IPS-18a (cell line): ENCODE results near the gene TMEM17.
"Not testable (repeated sequence)": the region's sequence is repeated elsewhere in the genome, so short reads cannot be mapped to it uniquely, and the experiment has no call there.

Experiments used
- H3K27ac ChIP-seq: one replicate; pipeline ENCODE4 v1.5.1; 2013; ENCODE audit warnings: low read length
- H3K27me3 ChIP-seq: one replicate; pipeline ENCODE4 v1.6.1; 2013; ENCODE audit warnings: mild to moderate bottlenecking, low read length; ENCODE audit not compliant: control insufficient read depth, insufficient read depth
- H3K36me3 ChIP-seq: one replicate; pipeline ENCODE4 v1.6.1; 2013; ENCODE audit warnings: low read depth, low read length; ENCODE audit not compliant: control insufficient read depth
- H3K4me1 ChIP-seq: one replicate; pipeline ENCODE4 v1.6.1; 2013; ENCODE audit warnings: low read depth, low read length; ENCODE audit not compliant: control insufficient read depth
- H3K4me3 ChIP-seq: one replicate; pipeline ENCODE4 v1.5.1; 2013; ENCODE audit warnings: low read length
- H3K9ac ChIP-seq: one replicate; pipeline ENCODE4 v1.6.1; 2013; ENCODE audit warnings: mild to moderate bottlenecking, low read length, moderate library complexity
- H3K9me3 ChIP-seq: one replicate; pipeline ENCODE4 v1.6.1; 2013; ENCODE audit warnings: low read depth, low read length; ENCODE audit not compliant: control insufficient read depth

Gene TMEM17

DNA sequence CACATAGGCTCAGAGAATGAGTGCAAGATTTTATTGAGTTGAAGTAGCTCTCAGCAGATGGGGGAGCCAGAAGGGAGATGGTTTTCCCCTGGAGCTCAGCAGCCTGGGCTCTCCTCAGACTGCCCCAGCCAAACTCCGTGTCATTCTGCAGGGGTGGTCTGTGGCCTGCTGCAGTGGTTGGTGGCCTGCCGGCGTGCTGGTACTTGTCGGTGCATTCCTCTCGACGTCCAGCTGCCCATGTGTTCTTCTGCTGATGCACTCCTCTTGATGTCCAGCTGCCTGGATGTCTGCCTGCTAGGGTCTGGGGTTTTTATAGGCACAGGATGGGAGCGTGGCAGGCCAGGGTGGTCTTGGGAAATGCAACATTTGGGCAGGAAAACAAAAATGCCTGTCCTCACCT lies 25.6 kb upstream of the TMEM17 start:
- H3K27ac ChIP-seq = no peak overlapping the region
- H3K9me3 ChIP-seq = peaks cover 4% of the 10 kb centered on the region
- no peak overlapping the region for H3K4me3 ChIP-seq
- H3K9ac ChIP-seq = no peak overlapping the region
- H3K4me1 ChIP-seq = peaks cover 9% of the 10 kb centered on the region
- H3K36me3 ChIP-seq = no peaks in the 10 kb centered on the region
- H3K27me3 ChIP-seq = no peaks in the 10 kb centered on the region

DNA sequence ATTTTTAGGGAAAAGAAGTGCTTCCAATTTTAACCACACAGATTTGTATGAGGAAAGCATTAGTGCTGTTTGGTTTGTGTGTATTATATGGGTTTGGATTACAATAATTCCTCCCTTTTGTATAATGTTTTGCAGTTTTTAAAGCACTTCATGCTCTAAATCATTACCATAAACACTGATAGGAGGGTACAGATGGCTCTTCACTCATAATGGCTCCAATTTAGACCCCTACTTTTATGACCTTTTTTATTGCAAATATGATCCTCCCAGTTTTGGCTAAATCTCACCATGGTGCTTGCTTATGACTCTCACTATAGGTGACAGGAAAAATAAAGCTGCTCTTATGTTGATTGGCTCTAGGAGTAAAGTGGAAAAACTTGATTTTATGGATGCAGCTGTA lies 23.8 kb upstream of the TMEM17 start:
- Histone ChIP-seq H3K4me1 (peaks cover 16% of the 10 kb centered on the region), H3K27me3 (no peaks in the 10 kb centered on the region), H3K4me3 (no peak overlapping the region), H3K27ac (no peak overlapping the region), H3K9me3 (peaks cover 4% of the 10 kb centered on the region), H3K9ac (no peak overlapping the region), H3K36me3 (no peaks in the 10 kb centered on the region)

- Histone ChIP-seq H3K9me3 (no peaks in the 10 kb centered on the region), H3K27ac (no peak overlapping the region), H3K9ac (no peak overlapping the region)
Measured at GRCh38 chr2:62527478-62528210, 21.6 kb upstream of the TMEM17 start.

DNA sequence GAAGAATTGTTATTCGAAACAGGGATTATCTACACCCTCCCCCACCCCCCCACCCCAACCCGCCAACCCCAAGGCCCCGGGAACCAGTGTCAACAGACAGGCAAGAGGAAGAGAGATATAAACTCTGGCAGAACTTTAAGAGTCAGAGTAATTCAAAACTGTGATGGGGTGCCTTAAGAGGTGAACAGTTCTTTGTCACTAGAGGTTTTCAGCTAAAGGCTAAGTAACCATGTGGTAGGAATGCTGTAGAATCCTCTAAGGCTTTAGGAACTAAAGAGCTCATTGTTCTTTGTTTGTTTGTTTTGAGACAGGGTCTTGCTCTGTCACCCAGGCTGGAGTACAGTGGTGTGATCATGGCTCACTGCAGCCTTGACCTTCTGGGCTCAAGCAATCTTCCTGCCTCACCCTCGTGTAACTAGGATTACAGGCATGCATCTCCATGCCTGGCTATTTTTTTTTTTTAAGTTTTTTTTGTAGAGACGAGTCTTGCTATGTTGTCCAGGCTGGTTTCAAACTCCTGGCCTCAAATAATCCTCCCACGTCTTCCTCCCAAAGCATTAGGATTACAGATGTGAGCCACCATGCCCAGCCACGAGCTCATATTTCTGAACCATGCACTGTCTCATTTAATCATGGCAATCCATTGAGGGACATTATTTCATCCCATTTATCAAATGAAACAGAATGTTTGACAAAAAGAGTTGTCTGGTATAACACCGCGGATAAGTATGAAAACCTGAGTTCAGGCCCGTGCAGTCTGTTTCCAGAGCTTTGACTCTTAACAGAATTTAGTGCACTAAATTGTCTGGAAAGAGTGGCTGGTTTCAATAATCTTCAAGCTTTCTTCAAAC lies 20.8 kb upstream of the TMEM17 start:
- Histone ChIP-seq H3K27ac (no peak overlapping the region), H3K4me3 (no peak overlapping the region), H3K9me3 (no peaks in the 10 kb centered on the region), H3K4me1 (peaks cover 16% of the 10 kb centered on the region), H3K9ac (no peak overlapping the region), H3K36me3 (no peaks in the 10 kb centered on the region), H3K27me3 (no peaks in the 10 kb centered on the region)

More at GRCh38 chr2:62527478-62528210, 21.6 kb upstream of the TMEM17 start:
- no peaks in the 10 kb centered on the region for H3K27me3 ChIP-seq
- H3K4me1 ChIP-seq = peaks cover 16% of the 10 kb centered on the region
- no peaks in the 10 kb centered on the region for H3K36me3 ChIP-seq
- no peak overlapping the region for H3K4me3 ChIP-seq

GRCh38 chr2:62525549-62526269 lies 19.7 kb upstream of the TMEM17 start:
- Histone ChIP-seq H3K9ac (no peak overlapping the region), H3K27ac (peak overlapping the region; percentile 50)

DNA sequence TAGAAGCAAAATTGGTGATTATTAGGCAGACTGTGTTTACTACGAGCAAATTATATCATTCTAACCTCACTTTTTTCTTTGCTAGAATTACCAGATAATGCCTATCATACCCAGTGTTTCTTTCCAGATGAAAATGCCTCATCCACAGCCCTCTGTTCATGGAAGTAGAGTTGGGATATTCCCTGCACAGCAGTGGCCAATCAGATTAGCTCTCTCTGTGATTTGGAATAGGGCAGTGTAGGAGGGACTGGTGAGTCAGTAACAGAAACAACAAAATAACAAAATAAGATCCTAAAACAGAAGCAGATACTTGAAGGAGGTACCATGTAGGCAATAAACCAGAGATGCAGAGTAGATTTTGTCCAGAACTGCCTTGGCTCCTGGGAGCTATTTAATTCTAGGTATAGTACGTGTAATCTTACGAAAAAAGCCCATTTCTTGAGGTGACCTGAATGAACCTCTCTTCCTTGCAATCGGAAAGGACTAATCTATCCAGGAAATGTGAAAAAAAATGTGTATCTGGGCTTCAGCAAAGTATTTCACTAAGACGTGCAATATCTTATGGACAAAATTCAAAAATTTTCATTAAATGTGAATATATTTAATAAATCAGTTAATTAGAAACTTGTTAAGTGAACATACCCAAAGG lies 18.4 kb upstream of the TMEM17 start:
- Histone ChIP-seq H3K36me3 (no peaks in the 10 kb centered on the region), H3K4me1 (peaks cover 7% of the 10 kb centered on the region), H3K9me3 (no peaks in the 10 kb centered on the region), H3K4me3 (no peak overlapping the region), H3K27me3 (no peaks in the 10 kb centered on the region), H3K9ac (no peak overlapping the region), H3K27ac (no peak overlapping the region)

More at GRCh38 chr2:62525549-62526269, 19.7 kb upstream of the TMEM17 start:
- Histone ChIP-seq H3K4me3 (no peak overlapping the region), H3K27me3 (no peaks in the 10 kb centered on the region), H3K36me3 (no peaks in the 10 kb centered on the region), H3K4me1 (peaks cover 16% of the 10 kb centered on the region), H3K9me3 (no peaks in the 10 kb centered on the region)

DNA sequence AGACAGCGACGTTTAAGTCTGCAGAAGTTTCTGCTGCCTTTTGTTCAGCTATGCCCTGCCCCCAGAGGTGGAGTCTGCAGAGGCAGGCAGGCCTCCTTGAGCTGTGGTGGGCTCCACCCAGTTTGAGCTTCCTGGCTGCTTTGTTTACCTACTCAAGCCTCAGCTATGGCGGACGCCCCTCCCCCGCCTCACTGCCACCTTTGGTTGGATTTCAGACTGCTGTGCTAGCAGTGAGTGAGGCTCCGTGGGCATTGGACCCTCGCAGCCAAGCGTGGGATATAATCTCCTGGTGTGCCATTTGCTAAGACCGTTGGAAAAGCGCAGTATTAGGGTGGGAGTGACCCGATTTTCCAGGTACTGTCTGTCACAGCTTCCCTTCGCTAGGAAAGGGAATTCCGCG lies 15.1 kb upstream of the TMEM17 start:
- H3K4me3 ChIP-seq, H3K9me3 ChIP-seq, H3K36me3 ChIP-seq, H3K27me3 ChIP-seq, H3K4me1 ChIP-seq, H3K27ac ChIP-seq, H3K9ac ChIP-seq: not testable (repeated sequence)

DNA sequence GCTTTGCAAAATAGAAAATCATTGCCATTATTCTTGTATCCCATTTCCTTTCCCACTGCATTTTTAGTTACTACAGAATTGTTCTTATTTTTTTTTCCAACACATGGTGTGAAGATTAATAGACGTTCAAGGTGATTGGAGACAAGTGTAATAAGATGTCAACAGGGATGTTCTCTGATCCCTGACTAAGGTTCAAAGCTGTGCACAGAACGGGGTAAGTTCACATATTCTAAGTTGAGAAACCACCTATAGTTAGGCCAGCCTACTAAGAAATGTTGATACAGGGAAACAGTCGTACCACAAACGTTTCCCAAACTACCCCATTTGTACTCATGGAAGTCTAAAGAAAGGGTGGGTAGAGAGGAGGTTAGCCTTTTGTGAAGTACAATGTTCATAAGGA lies 6.4 kb upstream of the TMEM17 start:
- Histone ChIP-seq H3K4me3 (no peak overlapping the region), H3K27ac (no peak overlapping the region), H3K9me3 (peaks cover 2% of the 10 kb centered on the region), H3K9ac (no peak overlapping the region), H3K36me3 (no peaks in the 10 kb centered on the region), H3K27me3 (no peaks in the 10 kb centered on the region), H3K4me1 (no peaks in the 10 kb centered on the region)

DNA sequence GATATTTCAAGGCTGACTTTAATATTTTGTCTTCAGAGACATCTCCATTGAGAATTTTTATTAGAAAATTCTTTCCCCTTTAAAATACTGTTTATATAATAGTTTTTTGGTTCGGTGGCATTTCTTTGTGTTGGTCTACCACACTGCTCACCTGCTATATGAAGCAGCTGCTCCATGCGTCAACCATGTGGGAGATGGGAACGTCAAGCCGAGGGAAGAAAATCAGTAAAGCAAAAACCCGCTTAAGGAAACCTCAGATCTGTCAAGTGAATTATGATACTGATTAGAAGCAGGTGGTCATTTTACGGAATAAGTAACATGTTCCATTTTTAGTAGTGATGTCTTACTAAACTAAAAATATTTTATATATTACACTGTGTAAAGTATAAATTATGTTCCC lies 5.6 kb upstream of the TMEM17 start:
- Histone ChIP-seq H3K27ac (no peak overlapping the region), H3K36me3 (no peaks in the 10 kb centered on the region), H3K4me1 (peaks cover under 1% of the 10 kb centered on the region), H3K9me3 (peaks cover 2% of the 10 kb centered on the region), H3K4me3 (no peak overlapping the region), H3K27me3 (no peaks in the 10 kb centered on the region), H3K9ac (no peak overlapping the region)

DNA sequence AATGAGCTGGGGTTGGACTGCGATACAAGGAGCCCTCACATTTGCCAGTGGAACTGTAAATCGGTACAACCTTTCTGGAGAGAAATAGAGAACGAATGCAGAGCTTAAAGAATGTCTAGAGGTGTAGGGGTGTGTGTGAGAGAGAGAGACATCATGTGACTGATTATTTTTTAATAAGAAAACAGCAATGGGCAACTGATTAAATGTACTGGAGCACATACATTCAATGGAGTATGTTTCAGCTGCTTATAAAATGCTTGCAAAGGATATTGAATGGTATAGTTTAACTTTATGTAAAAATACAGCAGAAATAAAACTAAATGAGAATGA lies 391 bp upstream of the TMEM17 start:
- Histone ChIP-seq H3K9ac (peak overlapping the region; percentile 82), H3K36me3 (no peaks in the 10 kb centered on the region), H3K27ac (peak overlapping the region; percentile 65), H3K4me1 (peaks cover 12% of the 10 kb centered on the region), H3K4me3 (peak overlapping the region; percentile 94), H3K9me3 (no peaks in the 10 kb centered on the region), H3K27me3 (no peaks in the 10 kb centered on the region)

- Histone ChIP-seq H3K9me3 (no peaks in the 10 kb centered on the region), H3K4me3 (peak overlapping the region; percentile 94), H3K27me3 (no peaks in the 10 kb centered on the region), H3K9ac (peak overlapping the region; percentile 82), H3K27ac (peak overlapping the region; percentile 38), H3K4me1 (peaks cover 12% of the 10 kb centered on the region), H3K36me3 (no peaks in the 10 kb centered on the region)
Measured at GRCh38 chr2:62505109-62505749, 766 bp downstream of the TMEM17 start.
